ENCODE data around the gene EBF3. TPM values are rescaled to one million over a fixed set of nuclear protein-coding genes. Genes with fewer than 3 reads are reported as not detected.

The EBF3 gene
- total RNA-seq, 4 donors from 2014 or later: 1.4 to 4.2 (median 2.4) TPM

GRCh38 chr10:129860396-129860795, 103.7 kb downstream of the EBF3 start:
- TF ChIP-seq POLR2AphosphoS5 (IDR thresholded peaks at IDR 0.05) (no peak), CTCF (IDR thresholded peaks at IDR 0.05) (no peak)
- WGBS: 80% methylated on average over 9 of the region's 9 CpGs

GRCh38 chr10:129859536-129859935, 104.5 kb downstream of the EBF3 start:
- no peak overlapping the region for H3K27ac ChIP-seq
- H3K4me1 ChIP-seq: no peaks in the 10 kb centered on the region
- no peaks in the 10 kb centered on the region for H3K9me3 ChIP-seq
- WGBS: 87% methylated on average over 7 of the region's 7 CpGs
- TF ChIP-seq EP300 (IDR thresholded peaks at IDR 0.05) (no peak), POLR2A (IDR thresholded peaks at IDR 0.05) (no peak), POLR2AphosphoS5 (IDR thresholded peaks at IDR 0.05) (no peak), CTCF (IDR thresholded peaks at IDR 0.05) (no peak)
- no peak overlapping the region for H3K4me3 ChIP-seq
- no peaks in the 10 kb centered on the region for H3K27me3 ChIP-seq
- H3K36me3 ChIP-seq: no peaks in the 10 kb centered on the region
- DNase-seq (ENCODE audit: low spot score in 2 of 2): peak in 1 of 2 donors; percentile 23

More at GRCh38 chr10:129860396-129860795, 103.7 kb downstream of the EBF3 start:
- Histone ChIP-seq H3K27me3 (no peaks in the 10 kb centered on the region), H3K9me3 (no peaks in the 10 kb centered on the region), H3K36me3 (no peaks in the 10 kb centered on the region), H3K27ac (no peak overlapping the region), H3K4me1 (no peaks in the 10 kb centered on the region), H3K4me3 (no peak overlapping the region)
- DNase-seq (ENCODE audit: low spot score in 2 of 2): peak in 1 of 2 donors; percentile 32

GRCh38 chr10:129857242-129857960, 106.7 kb downstream of the EBF3 start:
- Histone ChIP-seq H3K4me1 (peaks cover 3% of the 10 kb centered on the region), H3K27me3 (peaks cover 5% of the 10 kb centered on the region), H3K36me3 (no peaks in the 10 kb centered on the region), H3K27ac (no peak overlapping the region), H3K9me3 (no peaks in the 10 kb centered on the region), H3K4me3 (no peak overlapping the region)
- no peak for TF ChIP-seq EP300 (IDR thresholded peaks at IDR 0.05)
- no peak for TF ChIP-seq POLR2A (IDR thresholded peaks at IDR 0.05)
- TF ChIP-seq CTCF (IDR thresholded peaks at IDR 0.05): no peak
- TF ChIP-seq POLR2AphosphoS5 (IDR thresholded peaks at IDR 0.05): no peak
- 90% methylated on average over 19 of the region's 19 CpGs for WGBS
- DNase-seq (ENCODE audit: low spot score in 2 of 2): peak in 1 of 2 donors; percentile 49

GRCh38 chr10:129855836-129856563, 108.1 kb downstream of the EBF3 start:
- peaks cover 3% of the 10 kb centered on the region for H3K4me1 ChIP-seq
- no peaks in the 10 kb centered on the region for H3K9me3 ChIP-seq
- H3K4me3 ChIP-seq: no peak overlapping the region
- DNase-seq (ENCODE audit: low spot score in 2 of 2): peak in 1 of 2 donors; percentile 38
- H3K27ac ChIP-seq: no peak overlapping the region
- peaks cover 5% of the 10 kb centered on the region for H3K27me3 ChIP-seq
- TF ChIP-seq EP300 (IDR thresholded peaks at IDR 0.05) (no peak), POLR2AphosphoS5 (IDR thresholded peaks at IDR 0.05) (no peak), POLR2A (IDR thresholded peaks at IDR 0.05) (no peak), CTCF (IDR thresholded peaks at IDR 0.05) (no peak)
- H3K36me3 ChIP-seq: no peaks in the 10 kb centered on the region
- 81% methylated on average over 7 of the region's 7 CpGs for WGBS

Measured in suprapubic skin (tissue), 4 donors.